Ovary (tissue), 9 donors: ENCODE measurements around the gene DNAJC25. TPM values are rescaled to one million over a fixed set of nuclear protein-coding genes. Genes with fewer than 3 reads are reported as not detected.

Source experiments
- DNase-seq, 5 donors: peaks; one replicate each; pipeline ENCODE4 v3.0.0-alpha.2; 2019 to 2020
- H3K27ac ChIP-seq, 2 donors: fragments of 200-600 bp; one replicate each; pipeline versions ENCODE4 v1.5.1 to v1.8.0; 2019 to 2022
- H3K27me3 ChIP-seq: fragments of 200-600 bp; one replicate; pipeline ENCODE4 v1.8.0; 2022
- H3K36me3 ChIP-seq: fragments of 200-600 bp; sonication (generic); one replicate; pipeline ENCODE4 v1.5.1; 2019
- H3K4me1 ChIP-seq: one replicate; pipeline ENCODE4 v1.8.1; 2013; ENCODE audit warnings: mild to moderate bottlenecking, moderate library complexity; ENCODE audit not compliant: insufficient read depth
- H3K4me3 ChIP-seq: fragments of 200-600 bp; sonication (generic); one replicate; pipeline ENCODE4 v1.5.1; 2017
- H3K9me3 ChIP-seq, 2 donors: fragments of 200-600 bp in 1 of 2; sonication (generic) in 1 of 2; one replicate each; pipeline versions ENCODE4 v1.5.1 to v1.8.1; 2013 to 2019; ENCODE audit warnings: mild to moderate bottlenecking in 1 of 2, moderate library complexity in 1 of 2
- CTCF ChIP-seq, 3 donors: fragments of 450-650 bp in 2 of 3; fragments of 200-600 bp in 1 of 3; IDR thresholded peaks; one replicate each; pipeline versions ENCODE4 v1.5.1 to v1.8.0; 2016 to 2022; ENCODE audit warnings: antibody characterized with exemption in 3 of 3, mild to moderate bottlenecking in 1 of 3
- EP300 ChIP-seq: sonication (generic); formaldehyde crosslinking; IDR thresholded peaks from one replicate; pipeline ENCODE4 v1.6.1; 2017; ENCODE audit warnings: antibody characterized with exemption
- POLR2A ChIP-seq: fragments of 450-650 bp; IDR thresholded peaks from one replicate; pipeline ENCODE4 v1.6.1; 2017; ENCODE audit warnings: antibody characterized with exemption, mild to moderate bottlenecking, moderate library complexity
- WGBS, 3 donors: extraction: QIAGEN DNeasy Blood & Tissue Kit in 1 of 3; methylation state at CpG; one replicate each; pipeline versions ENCODE4 v1.1.5 to v1.1.7; 2013 to 2017; 5-methylcytosine and 5-hydroxymethylcytosine counted together
- intact Hi-C, 4 donors: fragments of 100-400 bp; cut with DNase I; formaldehyde crosslinking; loops; one replicate each; pipeline versions ENCODE4 v1.11.0 to v1.15.1; 2022 to 2023
- polyA plus RNA-seq, 2 donors: library from polyadenylated mRNA; stranded (reverse); fragments of 200-250 nt in 1 of 2; fragments of 350-450 nt in 1 of 2; fragmentation: Illumina TruSeq in 1 of 2; extraction: RNeasy Lipid Tissue Mini Kit (QIAGEN cat#74804) in 1 of 2; gene quantifications; one replicate each; pipeline ENCODE4 v1.2.3, GENCODE V29; 2013 to 2014
- total RNA-seq, 7 donors: library from RNA; depleted of rRNA in 2 of 7; stranded (reverse); fragments of >200 nt in 2 of 7; fragmentation: NEBNext Ultra II Directional in 3 of 7; extraction: Animal tissue kit (Norgen Biotek cat#: 25700) in 3 of 7; gene quantifications; one replicate each; pipeline versions ENCODE4 v1.1.0 to v1.2.4, GENCODE V29; 2016 to 2023
- donor health status: DM: no; HTN: no; CAD: no; lungs with moderate emphysema.
- donor health status: DM: no; HTN: no; CAD: no.
- donor health status: Bipolar disorder and iron deficiency.
- donor health status: DM: yes; HTN: yes; CAD: no.
- donor health status: DM: no; HTN: no; CAD: no.
- donor health status: DM: yes; HTN: yes; CAD: no.

Gene DNAJC25
- total and polyA plus RNA-seq, 9 donors = 5.3 to 12.3 (median 7.9) TPM

- Histone ChIP-seq H3K27me3 (no peaks in the 10 kb centered on the region), H3K4me1 (no peaks in the 10 kb centered on the region), H3K9me3 (no peaks in the 10 kb centered on the region), H3K4me3 (no peak overlapping the region), H3K36me3 (no peaks in the 10 kb centered on the region), H3K27ac (no peak overlapping the region)
- no peak for DNase-seq
- TF ChIP-seq EP300 (no peak), CTCF (IDR thresholded peaks at IDR 0.05) (no peak), POLR2A (no peak)
- intact Hi-C loops = no loop called here
- WGBS, 3 donors = 91 to 97% (median 96%) methylated on average over 3 of the region's 3 CpGs
These were observed 45.0 kb downstream of the DNAJC25 start for GRCh38 chr9:111676116-111676515.

GRCh38 chr9:111678293-111678692 lies 47.2 kb downstream of the DNAJC25 start:
- H3K27ac ChIP-seq = no peak overlapping the region
- no peaks in the 10 kb centered on the region for H3K27me3 ChIP-seq
- no peak overlapping the region for H3K4me3 ChIP-seq
- no peaks in the 10 kb centered on the region for H3K36me3 ChIP-seq
- WGBS, 3 donors = 96 to 99% (median 98%) methylated on average over 5 of the region's 5 CpGs
- intact Hi-C loops = no loop called here
- H3K4me1 ChIP-seq = no peaks in the 10 kb centered on the region
- DNase-seq = no peak
- TF ChIP-seq EP300 (no peak), POLR2A (no peak), CTCF (IDR thresholded peaks at IDR 0.05) (no peak)
- H3K9me3 ChIP-seq = no peaks in the 10 kb centered on the region

GRCh38 chr9:111679199-111679598 lies 48.1 kb downstream of the DNAJC25 start:
- 96 to 97% (median 96%) methylated on average over 6 of the region's 6 CpGs for WGBS, 3 donors
- intact Hi-C loops = no loop called here
- no peak overlapping the region for H3K27ac ChIP-seq

GRCh38 chr9:111683392-111683791 lies 52.3 kb downstream of the DNAJC25 start:
- no peak overlapping the region for H3K27ac ChIP-seq
- intact Hi-C loops = no loop called here
- no peaks in the 10 kb centered on the region for H3K9me3 ChIP-seq
- H3K27me3 ChIP-seq = no peaks in the 10 kb centered on the region
- no peak overlapping the region for H3K4me3 ChIP-seq
- H3K36me3 ChIP-seq = no peaks in the 10 kb centered on the region
- no peaks in the 10 kb centered on the region for H3K4me1 ChIP-seq
- 94 to 100% (median 100%) methylated on average over 1 of the region's 1 CpG for WGBS, 3 donors
- TF ChIP-seq EP300 = no peak
- DNase-seq = no peak

More at GRCh38 chr9:111679199-111679598, 48.1 kb downstream of the DNAJC25 start:
- Histone ChIP-seq H3K27me3 (no peaks in the 10 kb centered on the region), H3K36me3 (no peaks in the 10 kb centered on the region), H3K9me3 (no peaks in the 10 kb centered on the region), H3K4me1 (no peaks in the 10 kb centered on the region), H3K4me3 (no peak overlapping the region)
- TF ChIP-seq CTCF (IDR thresholded peaks at IDR 0.05) = no peak
- TF ChIP-seq EP300 = no peak
- no peak for TF ChIP-seq POLR2A
- DNase-seq = no peak

- DNase-seq = no peak
- H3K4me3 ChIP-seq = no peak overlapping the region
- H3K9me3 ChIP-seq = no peaks in the 10 kb centered on the region
- H3K27me3 ChIP-seq = no peaks in the 10 kb centered on the region
- TF ChIP-seq POLR2A (no peak), EP300 (no peak), CTCF (IDR thresholded peaks at IDR 0.05) (no peak)
- H3K4me1 ChIP-seq = no peaks in the 10 kb centered on the region
- 43 to 49% (median 46%) methylated on average over 5 of the region's 5 CpGs for WGBS, 3 donors
- no peaks in the 10 kb centered on the region for H3K36me3 ChIP-seq
- H3K27ac ChIP-seq = no peak overlapping the region
- intact Hi-C loops = no loop called here
These were observed 60.7 kb downstream of the DNAJC25 start for GRCh38 chr9:111691672-111692329.
